Measurements from ENCODE around the gene PPP3R1. TPM values are rescaled to one million over a fixed set of nuclear protein-coding genes. Genes with fewer than 3 reads are reported as not detected.

PPP3R1 gene
- total and polyA plus RNA-seq, 2 experiments from 2014 or later: 7.9 to 49.6 TPM

DNA sequence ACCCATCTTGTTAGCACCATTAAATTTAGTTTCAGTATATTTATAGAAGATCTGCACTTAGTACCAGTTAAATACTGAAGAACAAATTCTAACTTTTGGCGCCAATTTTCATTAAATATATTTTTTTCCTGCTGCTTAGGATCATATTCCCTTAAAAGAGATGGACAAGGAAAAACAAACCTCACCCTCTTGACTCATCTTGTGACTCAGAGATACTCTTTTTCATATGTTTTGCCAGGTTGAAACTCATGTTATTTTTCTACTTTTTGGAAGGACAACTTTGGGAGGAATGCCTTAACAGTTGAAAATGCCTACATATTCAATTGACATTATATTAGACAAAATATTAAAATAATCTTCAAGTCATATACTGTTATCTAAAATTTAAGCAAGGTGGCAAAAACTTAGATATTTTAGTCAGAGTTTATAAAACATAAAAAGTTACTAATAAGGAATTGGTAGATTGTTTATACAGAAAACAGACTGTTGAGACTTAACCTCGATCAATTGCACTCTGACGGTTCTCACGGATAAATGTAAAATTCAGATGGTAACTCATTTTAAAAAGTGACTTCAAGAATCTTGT is 58.5 kb downstream of the PPP3R1 start (continued):
- TF ChIP-seq, protein P1, sequence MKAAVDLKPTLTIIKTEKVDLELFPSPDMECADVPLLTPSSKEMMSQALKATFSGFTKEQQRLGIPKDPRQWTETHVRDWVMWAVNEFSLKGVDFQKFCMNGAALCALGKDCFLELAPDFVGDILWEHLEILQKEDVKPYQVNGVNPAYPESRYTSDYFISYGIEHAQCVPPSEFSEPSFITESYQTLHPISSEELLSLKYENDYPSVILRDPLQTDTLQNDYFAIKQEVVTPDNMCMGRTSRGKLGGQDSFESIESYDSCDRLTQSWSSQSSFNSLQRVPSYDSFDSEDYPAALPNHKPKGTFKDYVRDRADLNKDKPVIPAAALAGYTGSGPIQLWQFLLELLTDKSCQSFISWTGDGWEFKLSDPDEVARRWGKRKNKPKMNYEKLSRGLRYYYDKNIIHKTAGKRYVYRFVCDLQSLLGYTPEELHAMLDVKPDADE (IDR thresholded peaks at IDR 0.05): no peak
- TF ChIP-seq EZH2phosphoT487 (IDR thresholded peaks at IDR 0.05; ENCODE audit: unreplicated experiment) (no peak), JUNB (IDR thresholded peaks at IDR 0.05; ENCODE audit: unreplicated experiment) (no peak), ZNF114 (CRISPR knock-in tag; IDR thresholded peaks at IDR 0.05) (no peak), EZH2 (IDR thresholded peaks at IDR 0.05; ENCODE audit: low read depth, unreplicated experiment) (no peak), ZNF331 (CRISPR knock-in tag; IDR thresholded peaks at IDR 0.05; ENCODE audit: low read depth) (no peak)
- TF ChIP-seq, protein P2, sequence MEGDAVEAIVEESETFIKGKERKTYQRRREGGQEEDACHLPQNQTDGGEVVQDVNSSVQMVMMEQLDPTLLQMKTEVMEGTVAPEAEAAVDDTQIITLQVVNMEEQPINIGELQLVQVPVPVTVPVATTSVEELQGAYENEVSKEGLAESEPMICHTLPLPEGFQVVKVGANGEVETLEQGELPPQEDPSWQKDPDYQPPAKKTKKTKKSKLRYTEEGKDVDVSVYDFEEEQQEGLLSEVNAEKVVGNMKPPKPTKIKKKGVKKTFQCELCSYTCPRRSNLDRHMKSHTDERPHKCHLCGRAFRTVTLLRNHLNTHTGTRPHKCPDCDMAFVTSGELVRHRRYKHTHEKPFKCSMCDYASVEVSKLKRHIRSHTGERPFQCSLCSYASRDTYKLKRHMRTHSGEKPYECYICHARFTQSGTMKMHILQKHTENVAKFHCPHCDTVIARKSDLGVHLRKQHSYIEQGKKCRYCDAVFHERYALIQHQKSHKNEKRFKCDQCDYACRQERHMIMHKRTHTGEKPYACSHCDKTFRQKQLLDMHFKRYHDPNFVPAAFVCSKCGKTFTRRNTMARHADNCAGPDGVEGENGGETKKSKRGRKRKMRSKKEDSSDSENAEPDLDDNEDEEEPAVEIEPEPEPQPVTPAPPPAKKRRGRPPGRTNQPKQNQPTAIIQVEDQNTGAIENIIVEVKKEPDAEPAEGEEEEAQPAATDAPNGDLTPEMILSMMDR (conservative IDR thresholded peaks at IDR 0.05; ENCODE audit: low read depth in 2 of 2): no peak

DNA sequence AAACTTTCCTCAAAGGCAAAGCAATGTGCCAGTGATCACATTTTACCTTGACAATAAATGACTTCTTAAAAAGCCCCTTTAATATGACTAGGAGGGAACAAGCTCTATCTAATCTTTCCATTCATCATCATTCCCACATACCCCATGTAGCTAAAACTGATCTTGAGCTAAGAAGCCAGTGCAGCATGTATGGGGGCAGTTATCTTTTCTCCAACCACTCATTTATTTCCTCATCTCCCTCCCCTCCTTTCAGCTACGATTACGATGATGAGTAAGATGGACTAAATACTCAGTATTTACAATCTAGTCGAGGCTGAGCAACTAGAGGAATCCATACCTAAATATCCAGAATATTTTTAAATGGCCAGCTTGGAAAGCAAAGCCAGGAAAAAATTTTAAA is 59.2 kb downstream of the PPP3R1 start:
- H3K9me3 Mint-ChIP-seq: no peaks in the 10 kb centered on the region
- peaks cover 11% of the 10 kb centered on the region for H3K4me1 Mint-ChIP-seq
- TF ChIP-seq STAT1 (IDR thresholded peaks at IDR 0.05; ENCODE audit: unreplicated experiment): no peak
- no peak for TF ChIP-seq EZH2 (IDR thresholded peaks at IDR 0.05; ENCODE audit: low read depth, unreplicated experiment)
- no peak for TF ChIP-seq EZH2phosphoT487 (IDR thresholded peaks at IDR 0.05; ENCODE audit: unreplicated experiment)
- TF ChIP-seq POLR2AphosphoS5 (IDR thresholded peaks at IDR 0.05; ENCODE audit: low read depth): no peak
- TF ChIP-seq, protein P2 (conservative IDR thresholded peaks at IDR 0.05; ENCODE audit: low read depth in 2 of 2): no peak
- no peak for TF ChIP-seq ZNF331 (CRISPR knock-in tag; IDR thresholded peaks at IDR 0.05; ENCODE audit: low read depth)
- Histone ChIP-seq H3K4me2 (no peak overlapping the region), H2AFZ (no peak overlapping the region), H3K27me3 (ENCODE audit: insufficient read depth) (no peaks in the 10 kb centered on the region), H3F3A (replicated peaks; ENCODE audit: low read depth) (no peaks in the 10 kb centered on the region), H3K9me2 (ENCODE audit: insufficient read depth) (no peaks in the 10 kb centered on the region), H3K4me1 (ENCODE audit: insufficient read depth) (no peaks in the 10 kb centered on the region), H3K79me2 (replicated peaks; ENCODE audit: insufficient read depth) (peaks cover 96% of the 10 kb centered on the region), H3K4me3 (no peak overlapping the region), H3K27ac (ENCODE audit: low read depth) (no peak overlapping the region), H3K36me3 (ENCODE audit: insufficient read depth) (no peaks in the 10 kb centered on the region), H4K20me1 (replicated peaks; ENCODE audit: insufficient read depth) (peaks cover 20% of the 10 kb centered on the region; the same call in 1 of the 2 replicates)
- no peaks in the 10 kb centered on the region for H3K27me3 Mint-ChIP-seq (ENCODE audit: insufficient read depth, low read depth, poor library complexity)
- peak overlapping the region; percentile 4; the same call in 1 of the 2 replicates for H3K27ac Mint-ChIP-seq
- no peaks in the 10 kb centered on the region for H3K36me3 Mint-ChIP-seq (ENCODE audit: low read depth)
- ATAC-seq (no peak), DNase-seq (ENCODE audit: low spot score) (no peak)
- no peak overlapping the region for H3K4me3 Mint-ChIP-seq
